ENCODE results near the gene TET3. TPM values are rescaled to one million over a fixed set of nuclear protein-coding genes. Genes with fewer than 3 reads are reported as not detected.

The TET3 gene
- polyA plus RNA-seq, 2 of the 4 experiments (the other 2 are of a cell fraction), result 4.6 to 6.1 TPM

DNA sequence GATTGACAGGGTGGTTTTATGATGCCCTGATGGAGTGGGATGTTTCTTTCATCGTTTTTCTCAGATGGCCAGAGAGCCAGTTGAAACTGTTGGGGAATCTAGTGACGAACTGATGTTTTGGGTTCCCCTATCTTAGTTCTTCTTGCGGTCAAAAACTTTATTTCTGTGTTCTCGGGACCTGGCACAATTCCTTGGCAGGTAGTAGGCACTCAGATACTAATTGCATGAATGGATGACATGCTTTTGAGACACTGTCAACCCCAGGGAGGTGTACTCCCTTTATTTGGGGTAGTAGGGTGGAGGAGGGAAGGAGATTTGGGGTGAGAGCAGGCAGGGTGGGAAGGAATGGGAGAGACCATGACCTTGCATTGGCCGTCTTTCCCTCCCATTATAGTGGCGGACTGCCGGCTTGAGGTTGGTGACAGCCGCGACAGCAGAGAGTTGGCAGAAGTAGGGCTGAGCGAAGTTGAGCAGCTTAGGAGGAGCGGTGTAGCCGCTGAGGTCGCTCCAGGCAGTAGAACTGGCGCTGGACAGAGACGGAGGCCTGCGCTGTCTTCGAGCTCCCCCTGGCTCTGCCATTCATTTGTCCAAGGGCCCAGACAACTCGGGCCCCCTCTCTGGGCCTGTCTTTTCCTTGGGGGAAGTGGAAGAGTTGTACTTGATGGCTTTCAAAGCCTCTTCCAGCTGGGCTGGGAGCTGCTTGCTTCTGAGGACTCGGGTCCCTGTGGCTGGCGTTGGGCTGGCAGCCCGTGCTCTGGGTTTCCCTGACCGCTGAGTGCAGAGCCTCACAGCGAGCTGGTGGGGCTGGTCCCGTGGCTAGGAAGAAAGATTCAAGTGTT is 2.6 kb downstream of the TET3 start:
- Histone ChIP-seq H3K4me2 (peak overlapping the region; percentile 80), H3K4me3 (no peak overlapping the region), H3K9me3 (no peaks in the 10 kb centered on the region), H3K27ac (no peak overlapping the region), H3K4me1 (peaks cover 43% of the 10 kb centered on the region)
- 89% methylated on average over 24 of the region's 24 CpGs for WGBS (ENCODE audit: missing lambda C conversion rate)
- CTCF ChIA-PET, result interaction anchor here (1.0 to 1.9 kb wide), 4 partner anchors 10 to 163 kb away, joined by 3 to 9 read pairs (median 5); no protein-coding TSS in a partner anchor
- no peak for FAIRE-seq
- POLR2A ChIA-PET, result interaction anchor here (0.6 kb wide), 1 partner anchor 142 kb away, joined by 6 read pairs; no protein-coding TSS in a partner anchor
- no peak for ATAC-seq
- DNase-seq (ENCODE audit: low read depth in 1 of 2, low spot score in 1 of 2), result no peak
- TF ChIP-seq, protein P1, sequence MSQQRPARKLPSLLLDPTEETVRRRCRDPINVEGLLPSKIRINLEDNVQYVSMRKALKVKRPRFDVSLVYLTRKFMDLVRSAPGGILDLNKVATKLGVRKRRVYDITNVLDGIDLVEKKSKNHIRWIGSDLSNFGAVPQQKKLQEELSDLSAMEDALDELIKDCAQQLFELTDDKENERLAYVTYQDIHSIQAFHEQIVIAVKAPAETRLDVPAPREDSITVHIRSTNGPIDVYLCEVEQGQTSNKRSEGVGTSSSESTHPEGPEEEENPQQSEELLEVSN (IDR thresholded peaks at IDR 0.05; ENCODE audit: borderline replicate concordance, low read depth), result no peak
- TF ChIP-seq GATA3 (IDR thresholded peaks at IDR 0.05; ENCODE audit: borderline replicate concordance), result no peak
- TF ChIP-seq EP300 (IDR thresholded peaks at IDR 0.05), result no peak

DNA sequence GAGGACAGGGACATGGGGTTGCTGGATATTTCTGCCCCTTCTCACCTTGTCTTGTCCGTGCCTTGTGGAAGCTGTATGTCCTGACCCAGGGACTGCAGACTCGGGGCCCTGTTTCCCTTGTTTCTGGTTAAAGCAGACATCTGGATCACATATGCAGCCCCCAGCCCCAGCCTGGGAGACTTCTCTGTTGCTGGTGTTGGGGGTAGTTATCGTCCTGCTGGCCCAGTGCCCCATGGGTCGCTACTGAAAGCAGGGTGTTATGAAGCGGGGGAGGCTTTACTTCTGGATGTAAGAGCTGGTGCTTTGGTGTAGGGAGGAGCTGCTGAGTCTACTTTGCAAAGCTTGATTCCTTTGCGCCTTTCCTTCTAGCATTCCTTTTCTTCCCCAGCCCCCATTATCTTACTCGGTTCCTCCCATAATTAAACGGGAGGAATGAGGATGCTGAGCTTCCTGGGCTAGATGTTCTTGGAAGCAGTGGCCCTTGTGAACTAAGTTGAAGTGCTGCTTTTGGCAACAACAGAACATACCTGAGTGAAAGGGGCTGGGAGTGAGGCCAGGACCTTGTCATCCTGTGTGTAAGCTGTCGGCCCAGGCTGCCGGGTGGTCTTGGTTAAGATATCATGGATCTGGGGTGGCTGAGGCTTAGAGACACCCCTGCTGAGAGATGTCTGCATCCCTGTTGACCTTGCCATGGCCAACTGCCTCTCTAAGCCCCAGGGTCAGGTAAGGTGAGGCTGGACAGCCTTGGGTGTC is 3.4 kb downstream of the TET3 start:
- FAIRE-seq, result no peak
- H3K4me3 ChIP-seq, result no peak overlapping the region
- CTCF ChIA-PET, result interaction anchor here (1.0 to 1.9 kb wide), 2 partner anchors 163 to 164 kb away, joined by 3 to 9 read pairs; no protein-coding TSS in a partner anchor

More for the DNA sequence above, 3.4 kb downstream of the TET3 start:
- Histone ChIP-seq H3K9me3 (no peaks in the 10 kb centered on the region), H3K4me1 (peaks cover 44% of the 10 kb centered on the region), H3K27ac (no peak overlapping the region), H3K4me2 (peak overlapping the region; percentile 80)
- TF ChIP-seq RAD21 (conservative IDR thresholded peaks at IDR 0.05 in 1 of 2, IDR thresholded peaks at IDR 0.05 in 1 of 2), result no peak
- TF ChIP-seq JUN (IDR thresholded peaks at IDR 0.05), result no peak
- no peak for TF ChIP-seq EHMT2 (IDR thresholded peaks at IDR 0.05; ENCODE audit: low read depth)
- TF ChIP-seq, protein P2, sequence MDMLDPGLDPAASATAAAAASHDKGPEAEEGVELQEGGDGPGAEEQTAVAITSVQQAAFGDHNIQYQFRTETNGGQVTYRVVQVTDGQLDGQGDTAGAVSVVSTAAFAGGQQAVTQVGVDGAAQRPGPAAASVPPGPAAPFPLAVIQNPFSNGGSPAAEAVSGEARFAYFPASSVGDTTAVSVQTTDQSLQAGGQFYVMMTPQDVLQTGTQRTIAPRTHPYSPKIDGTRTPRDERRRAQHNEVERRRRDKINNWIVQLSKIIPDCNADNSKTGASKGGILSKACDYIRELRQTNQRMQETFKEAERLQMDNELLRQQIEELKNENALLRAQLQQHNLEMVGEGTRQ (IDR thresholded peaks at IDR 0.05), result no peak
- no peak for TF ChIP-seq HDAC2 (IDR thresholded peaks at IDR 0.05)
- TF ChIP-seq HOXA7 (CRISPR knock-in tag; IDR thresholded peaks at IDR 0.05), result no peak
- TF ChIP-seq NR3C1 (IDR thresholded peaks at IDR 0.05), result no peak
- TF ChIP-seq, protein P3, sequence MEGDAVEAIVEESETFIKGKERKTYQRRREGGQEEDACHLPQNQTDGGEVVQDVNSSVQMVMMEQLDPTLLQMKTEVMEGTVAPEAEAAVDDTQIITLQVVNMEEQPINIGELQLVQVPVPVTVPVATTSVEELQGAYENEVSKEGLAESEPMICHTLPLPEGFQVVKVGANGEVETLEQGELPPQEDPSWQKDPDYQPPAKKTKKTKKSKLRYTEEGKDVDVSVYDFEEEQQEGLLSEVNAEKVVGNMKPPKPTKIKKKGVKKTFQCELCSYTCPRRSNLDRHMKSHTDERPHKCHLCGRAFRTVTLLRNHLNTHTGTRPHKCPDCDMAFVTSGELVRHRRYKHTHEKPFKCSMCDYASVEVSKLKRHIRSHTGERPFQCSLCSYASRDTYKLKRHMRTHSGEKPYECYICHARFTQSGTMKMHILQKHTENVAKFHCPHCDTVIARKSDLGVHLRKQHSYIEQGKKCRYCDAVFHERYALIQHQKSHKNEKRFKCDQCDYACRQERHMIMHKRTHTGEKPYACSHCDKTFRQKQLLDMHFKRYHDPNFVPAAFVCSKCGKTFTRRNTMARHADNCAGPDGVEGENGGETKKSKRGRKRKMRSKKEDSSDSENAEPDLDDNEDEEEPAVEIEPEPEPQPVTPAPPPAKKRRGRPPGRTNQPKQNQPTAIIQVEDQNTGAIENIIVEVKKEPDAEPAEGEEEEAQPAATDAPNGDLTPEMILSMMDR (IDR thresholded peaks at IDR 0.05), result no peak
- TF ChIP-seq NPAS2 (CRISPR knock-in tag; IDR thresholded peaks at IDR 0.05; ENCODE audit: borderline replicate concordance), result no peak
- TF ChIP-seq, protein P4, sequence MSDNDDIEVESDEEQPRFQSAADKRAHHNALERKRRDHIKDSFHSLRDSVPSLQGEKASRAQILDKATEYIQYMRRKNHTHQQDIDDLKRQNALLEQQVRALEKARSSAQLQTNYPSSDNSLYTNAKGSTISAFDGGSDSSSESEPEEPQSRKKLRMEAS (IDR thresholded peaks at IDR 0.05), result no peak
- TF ChIP-seq JUNB (IDR thresholded peaks at IDR 0.05), result no peak
- TF ChIP-seq MYC (IDR thresholded peaks at IDR 0.05; ENCODE audit: borderline replicate concordance, low read length), result no peak
- TF ChIP-seq FOSL2 (IDR thresholded peaks at IDR 0.05), result no peak
- no peak for TF ChIP-seq FOSL2 (CRISPR knock-in tag; IDR thresholded peaks at IDR 0.05)
- TF ChIP-seq, protein P5, sequence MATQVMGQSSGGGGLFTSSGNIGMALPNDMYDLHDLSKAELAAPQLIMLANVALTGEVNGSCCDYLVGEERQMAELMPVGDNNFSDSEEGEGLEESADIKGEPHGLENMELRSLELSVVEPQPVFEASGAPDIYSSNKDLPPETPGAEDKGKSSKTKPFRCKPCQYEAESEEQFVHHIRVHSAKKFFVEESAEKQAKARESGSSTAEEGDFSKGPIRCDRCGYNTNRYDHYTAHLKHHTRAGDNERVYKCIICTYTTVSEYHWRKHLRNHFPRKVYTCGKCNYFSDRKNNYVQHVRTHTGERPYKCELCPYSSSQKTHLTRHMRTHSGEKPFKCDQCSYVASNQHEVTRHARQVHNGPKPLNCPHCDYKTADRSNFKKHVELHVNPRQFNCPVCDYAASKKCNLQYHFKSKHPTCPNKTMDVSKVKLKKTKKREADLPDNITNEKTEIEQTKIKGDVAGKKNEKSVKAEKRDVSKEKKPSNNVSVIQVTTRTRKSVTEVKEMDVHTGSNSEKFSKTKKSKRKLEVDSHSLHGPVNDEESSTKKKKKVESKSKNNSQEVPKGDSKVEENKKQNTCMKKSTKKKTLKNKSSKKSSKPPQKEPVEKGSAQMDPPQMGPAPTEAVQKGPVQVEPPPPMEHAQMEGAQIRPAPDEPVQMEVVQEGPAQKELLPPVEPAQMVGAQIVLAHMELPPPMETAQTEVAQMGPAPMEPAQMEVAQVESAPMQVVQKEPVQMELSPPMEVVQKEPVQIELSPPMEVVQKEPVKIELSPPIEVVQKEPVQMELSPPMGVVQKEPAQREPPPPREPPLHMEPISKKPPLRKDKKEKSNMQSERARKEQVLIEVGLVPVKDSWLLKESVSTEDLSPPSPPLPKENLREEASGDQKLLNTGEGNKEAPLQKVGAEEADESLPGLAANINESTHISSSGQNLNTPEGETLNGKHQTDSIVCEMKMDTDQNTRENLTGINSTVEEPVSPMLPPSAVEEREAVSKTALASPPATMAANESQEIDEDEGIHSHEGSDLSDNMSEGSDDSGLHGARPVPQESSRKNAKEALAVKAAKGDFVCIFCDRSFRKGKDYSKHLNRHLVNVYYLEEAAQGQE (IDR thresholded peaks at IDR 0.05), result no peak
- no peak for TF ChIP-seq ESRRA (IDR thresholded peaks at IDR 0.05; ENCODE audit: borderline replicate concordance, low read length)
- no peak for TF ChIP-seq MAFK (IDR thresholded peaks at IDR 0.05; ENCODE audit: partially characterized antibody)
- TF ChIP-seq ZC3H11A (IDR thresholded peaks at IDR 0.05), result no peak
- no peak for TF ChIP-seq NFE2L2 (conservative IDR thresholded peaks at IDR 0.05; ENCODE audit: low read length)
- TF ChIP-seq ZFP36 (IDR thresholded peaks at IDR 0.05; ENCODE audit: borderline replicate concordance, partially characterized antibody), result no peak
- DNase-seq (ENCODE audit: low read depth in 1 of 2, low spot score in 1 of 2) (no peak), ATAC-seq (no peak)
- 85% methylated on average over 10 of the region's 10 CpGs for WGBS (ENCODE audit: missing lambda C conversion rate)
- POLR2A ChIA-PET, result no interaction called here
